Measurements from ENCODE around the gene ASNSD1.

DNA sequence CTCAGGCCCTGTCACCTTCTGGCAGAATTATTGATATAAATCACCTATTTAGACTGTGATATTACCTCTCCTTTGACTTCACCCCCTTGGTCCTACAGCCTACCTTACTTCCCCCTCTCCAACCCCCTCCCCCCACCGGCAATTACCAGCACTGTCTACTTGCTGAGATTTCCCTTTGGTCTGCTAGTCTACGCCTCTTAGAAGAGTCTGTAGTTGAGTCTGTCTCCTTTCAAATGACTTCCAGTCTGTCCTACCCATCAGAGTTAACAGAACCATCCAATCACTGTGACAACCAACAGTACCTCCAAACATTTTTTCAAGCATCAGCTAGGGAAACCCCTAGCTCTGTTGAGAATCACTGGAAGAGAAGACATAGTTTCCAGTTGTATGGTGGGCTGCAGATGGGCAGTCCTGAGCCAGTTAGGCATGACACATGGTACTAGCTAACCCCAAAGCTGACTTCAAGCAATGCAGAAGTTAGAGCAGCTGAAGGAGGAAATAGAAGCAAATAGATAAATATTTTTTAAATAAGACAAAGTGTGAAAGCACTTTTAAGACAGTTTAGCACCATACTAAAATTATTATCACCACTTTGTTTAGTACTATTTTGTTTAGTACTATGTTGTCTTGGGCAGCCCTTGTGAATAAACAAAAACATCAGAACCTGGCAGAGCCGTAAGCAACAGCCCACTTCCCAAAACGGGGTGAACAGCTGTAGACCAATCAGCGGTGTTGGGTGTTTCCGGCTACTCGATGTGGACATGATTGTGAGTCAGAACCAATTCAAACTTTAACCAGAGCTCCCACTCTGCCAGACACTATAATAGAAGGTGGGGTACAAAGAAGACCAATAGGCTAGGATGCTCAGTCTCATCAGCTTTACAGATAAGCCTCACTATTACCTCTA lies 2.7 kb upstream of the ASNSD1 start:
- TF ChIP-seq, protein P1, sequence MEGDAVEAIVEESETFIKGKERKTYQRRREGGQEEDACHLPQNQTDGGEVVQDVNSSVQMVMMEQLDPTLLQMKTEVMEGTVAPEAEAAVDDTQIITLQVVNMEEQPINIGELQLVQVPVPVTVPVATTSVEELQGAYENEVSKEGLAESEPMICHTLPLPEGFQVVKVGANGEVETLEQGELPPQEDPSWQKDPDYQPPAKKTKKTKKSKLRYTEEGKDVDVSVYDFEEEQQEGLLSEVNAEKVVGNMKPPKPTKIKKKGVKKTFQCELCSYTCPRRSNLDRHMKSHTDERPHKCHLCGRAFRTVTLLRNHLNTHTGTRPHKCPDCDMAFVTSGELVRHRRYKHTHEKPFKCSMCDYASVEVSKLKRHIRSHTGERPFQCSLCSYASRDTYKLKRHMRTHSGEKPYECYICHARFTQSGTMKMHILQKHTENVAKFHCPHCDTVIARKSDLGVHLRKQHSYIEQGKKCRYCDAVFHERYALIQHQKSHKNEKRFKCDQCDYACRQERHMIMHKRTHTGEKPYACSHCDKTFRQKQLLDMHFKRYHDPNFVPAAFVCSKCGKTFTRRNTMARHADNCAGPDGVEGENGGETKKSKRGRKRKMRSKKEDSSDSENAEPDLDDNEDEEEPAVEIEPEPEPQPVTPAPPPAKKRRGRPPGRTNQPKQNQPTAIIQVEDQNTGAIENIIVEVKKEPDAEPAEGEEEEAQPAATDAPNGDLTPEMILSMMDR (conservative IDR thresholded peaks at IDR 0.05 in 1 of 2, IDR thresholded peaks at IDR 0.05 in 1 of 2; ENCODE audit: extremely low read depth in 1 of 2, insufficient read depth in 1 of 2, low read depth in 1 of 2, low read length in 2 of 2): no peak
- no peak for TF ChIP-seq EZH2 (IDR thresholded peaks at IDR 0.05; ENCODE audit: borderline replicate concordance, low read length)
